Esophagus muscularis mucosa (tissue), 3 donors: ENCODE measurements around the gene LPA.

Experiments used
- POLR2A ChIP-seq: fragments of 450-650 bp; IDR thresholded peaks from one replicate; pipeline ENCODE4 v1.6.1; 2017; ENCODE audit warnings: antibody characterized with exemption, moderate library complexity, mild to moderate bottlenecking, low read depth
- TF ChIP-seq, protein P1 (sequence below), 3 experiments: fragments of 200-600 bp in 2 of 3; fragments of 450-650 bp in 1 of 3; sonication (generic) in 2 of 3; IDR thresholded peaks; one replicate each; pipeline ENCODE4 v1.5.1; 2017 to 2019; ENCODE audit warnings: antibody characterized with exemption in 3 of 3, mild to moderate bottlenecking in 2 of 3, moderate library complexity in 1 of 3

DNA sequence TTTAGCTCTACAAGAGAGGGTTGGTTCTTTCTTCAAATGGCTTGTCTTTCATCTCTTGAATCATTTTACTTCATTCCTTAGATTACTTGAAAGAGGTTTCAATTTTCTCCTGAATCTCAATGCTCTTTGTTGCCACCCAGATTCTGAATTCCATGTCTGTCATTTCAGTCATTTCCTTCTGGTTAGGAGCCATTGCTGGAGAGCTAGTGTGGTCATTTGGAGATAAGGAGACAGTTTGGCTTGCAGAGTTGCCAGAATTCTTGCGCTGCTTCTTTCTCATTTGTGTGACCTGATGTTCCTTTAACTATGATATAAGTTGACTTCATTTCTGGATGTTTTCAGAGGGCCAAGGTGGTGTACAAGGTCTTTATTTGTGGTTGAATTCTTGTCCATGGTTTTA, 158.1 kb downstream of the LPA start:
- no peak for TF ChIP-seq POLR2A
- TF ChIP-seq, protein P1, sequence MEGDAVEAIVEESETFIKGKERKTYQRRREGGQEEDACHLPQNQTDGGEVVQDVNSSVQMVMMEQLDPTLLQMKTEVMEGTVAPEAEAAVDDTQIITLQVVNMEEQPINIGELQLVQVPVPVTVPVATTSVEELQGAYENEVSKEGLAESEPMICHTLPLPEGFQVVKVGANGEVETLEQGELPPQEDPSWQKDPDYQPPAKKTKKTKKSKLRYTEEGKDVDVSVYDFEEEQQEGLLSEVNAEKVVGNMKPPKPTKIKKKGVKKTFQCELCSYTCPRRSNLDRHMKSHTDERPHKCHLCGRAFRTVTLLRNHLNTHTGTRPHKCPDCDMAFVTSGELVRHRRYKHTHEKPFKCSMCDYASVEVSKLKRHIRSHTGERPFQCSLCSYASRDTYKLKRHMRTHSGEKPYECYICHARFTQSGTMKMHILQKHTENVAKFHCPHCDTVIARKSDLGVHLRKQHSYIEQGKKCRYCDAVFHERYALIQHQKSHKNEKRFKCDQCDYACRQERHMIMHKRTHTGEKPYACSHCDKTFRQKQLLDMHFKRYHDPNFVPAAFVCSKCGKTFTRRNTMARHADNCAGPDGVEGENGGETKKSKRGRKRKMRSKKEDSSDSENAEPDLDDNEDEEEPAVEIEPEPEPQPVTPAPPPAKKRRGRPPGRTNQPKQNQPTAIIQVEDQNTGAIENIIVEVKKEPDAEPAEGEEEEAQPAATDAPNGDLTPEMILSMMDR (IDR thresholded peaks at IDR 0.05) = no peak
